ENCODE results near the gene SDSL.

DNA sequence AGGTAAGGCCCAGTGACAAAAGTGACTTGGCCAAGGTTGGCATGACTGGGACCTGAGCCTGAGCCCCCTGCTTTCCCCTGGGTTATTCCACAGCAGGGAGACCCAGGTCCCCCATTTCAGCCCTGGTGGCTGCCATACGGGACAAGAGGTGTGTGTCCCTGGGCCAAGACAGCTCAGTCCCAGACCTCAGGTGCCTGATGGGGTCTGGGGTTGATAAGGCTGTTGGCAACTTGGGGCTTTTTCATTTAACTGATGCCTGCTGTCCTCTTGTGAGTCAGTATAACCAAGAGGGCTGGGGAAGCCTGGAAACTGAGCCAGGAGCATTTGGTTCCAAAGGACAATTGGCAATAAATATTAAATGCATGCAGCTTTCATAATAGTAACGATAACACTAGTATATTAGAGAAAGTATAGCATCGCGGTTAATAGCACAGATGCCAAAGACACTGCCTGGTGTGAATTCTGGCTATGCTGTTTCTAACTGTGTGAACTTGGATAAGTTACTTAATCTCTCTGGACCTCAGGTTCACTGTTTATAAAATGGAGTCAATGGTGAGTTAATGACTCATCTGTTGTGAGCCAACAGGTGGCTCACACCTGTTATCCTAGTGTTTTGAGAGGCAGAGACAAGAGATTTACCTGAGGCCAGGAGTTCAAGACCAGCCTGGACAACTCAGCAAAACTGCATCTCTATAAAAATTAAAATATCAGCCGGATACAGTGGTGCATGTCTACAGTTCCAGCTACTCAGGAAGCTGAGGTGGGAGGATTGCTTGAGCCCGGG is 898 bp downstream of the SDSL start:
- TF ChIP-seq POLR2AphosphoS5 (IDR thresholded peaks at IDR 0.05) = no peak
- TF ChIP-seq, protein P1, sequence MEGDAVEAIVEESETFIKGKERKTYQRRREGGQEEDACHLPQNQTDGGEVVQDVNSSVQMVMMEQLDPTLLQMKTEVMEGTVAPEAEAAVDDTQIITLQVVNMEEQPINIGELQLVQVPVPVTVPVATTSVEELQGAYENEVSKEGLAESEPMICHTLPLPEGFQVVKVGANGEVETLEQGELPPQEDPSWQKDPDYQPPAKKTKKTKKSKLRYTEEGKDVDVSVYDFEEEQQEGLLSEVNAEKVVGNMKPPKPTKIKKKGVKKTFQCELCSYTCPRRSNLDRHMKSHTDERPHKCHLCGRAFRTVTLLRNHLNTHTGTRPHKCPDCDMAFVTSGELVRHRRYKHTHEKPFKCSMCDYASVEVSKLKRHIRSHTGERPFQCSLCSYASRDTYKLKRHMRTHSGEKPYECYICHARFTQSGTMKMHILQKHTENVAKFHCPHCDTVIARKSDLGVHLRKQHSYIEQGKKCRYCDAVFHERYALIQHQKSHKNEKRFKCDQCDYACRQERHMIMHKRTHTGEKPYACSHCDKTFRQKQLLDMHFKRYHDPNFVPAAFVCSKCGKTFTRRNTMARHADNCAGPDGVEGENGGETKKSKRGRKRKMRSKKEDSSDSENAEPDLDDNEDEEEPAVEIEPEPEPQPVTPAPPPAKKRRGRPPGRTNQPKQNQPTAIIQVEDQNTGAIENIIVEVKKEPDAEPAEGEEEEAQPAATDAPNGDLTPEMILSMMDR (IDR thresholded peaks at IDR 0.05) = no peak

Data from sigmoid colon (tissue), 4 donors.